DND-41 (cell line): ENCODE data around the gene SMG7.

Experiments used
- ATAC-seq: fragments of 200-7000 bp; cut with Tn5 transposase; 3 replicates; pipeline ENCODE4 v1.9.1; 2021; ENCODE audit warnings: low read depth; ENCODE audit not compliant: insufficient read depth
- DNase-seq: peaks from one replicate; pipeline ENCODE4 v3.0.0-alpha.2; 2020
- H2AFZ ChIP-seq: 2 replicates; pipeline ENCODE4 v1.6.0; 2012; ENCODE audit warnings: low read depth, low read length
- H3K27ac ChIP-seq: 2 replicates; pipeline ENCODE4 v1.5.1; 2012; ENCODE audit warnings: low read length, inconsistent platforms
- H3K27me3 ChIP-seq: fragments of 200-600 bp; sonication (generic); 2 replicates; pipeline ENCODE4 v1.6.0; 2012; ENCODE audit warnings: low read length, mild to moderate bottlenecking, inconsistent platforms; ENCODE audit not compliant: insufficient read depth, poor library complexity
- H3K36me3 ChIP-seq: 2 replicates; pipeline ENCODE4 v1.5.1; 2012; ENCODE audit warnings: low read length, inconsistent platforms; ENCODE audit not compliant: insufficient read depth
- H3K4me1 ChIP-seq: 2 replicates; pipeline ENCODE4 v1.5.1; 2012; ENCODE audit warnings: mild to moderate bottlenecking, low read length; ENCODE audit not compliant: insufficient read depth
- H3K4me2 ChIP-seq: 2 replicates; pipeline ENCODE4 v1.6.0; 2012; ENCODE audit warnings: mild to moderate bottlenecking, moderate library complexity, low read length, inconsistent platforms; ENCODE audit not compliant: insufficient read depth
- H3K4me3 ChIP-seq, 2 experiments: fragments of 200-600 bp in 1 of 2; shearing (Covaris generic) in 1 of 2; 2 replicates each; pipeline ENCODE4 v1.5.1; 2012 to 2016; ENCODE audit warnings: inconsistent platforms in 2 of 2, low read length in 2 of 2, mild to moderate bottlenecking in 2 of 2, low read depth in 1 of 2, moderate library complexity in 1 of 2
- H3K79me2 ChIP-seq: 2 replicates; pipeline ENCODE4 v1.6.0; 2012; ENCODE audit warnings: low read length, inconsistent platforms; ENCODE audit not compliant: insufficient read depth
- H3K9ac ChIP-seq: 2 replicates; pipeline ENCODE4 v1.6.0; 2012; ENCODE audit warnings: low read depth, mild to moderate bottlenecking, inconsistent platforms, low read length, moderate library complexity
- H3K9me3 ChIP-seq: 2 replicates; pipeline ENCODE4 v1.5.1; 2012; ENCODE audit warnings: low read length, moderate library complexity, mild to moderate bottlenecking, inconsistent platforms; ENCODE audit not compliant: insufficient read depth, severe bottlenecking
- H4K20me1 ChIP-seq: 2 replicates; pipeline ENCODE4 v1.6.0; 2012; ENCODE audit warnings: low read length; ENCODE audit not compliant: insufficient read depth
- EZH2 ChIP-seq: IDR thresholded peaks from 3 replicates; pipeline ENCODE4 v1.6.1; 2012; ENCODE audit warnings: borderline replicate concordance, low read depth, mild to moderate bottlenecking, moderate library complexity, low read length, inconsistent platforms; ENCODE audit not compliant: severe bottlenecking
- TF ChIP-seq, protein P1 (sequence below): IDR thresholded peaks from 2 replicates; pipeline ENCODE4 v1.5.1; 2012; ENCODE audit warnings: borderline replicate concordance, low read length, moderate library complexity, mild to moderate bottlenecking; ENCODE audit not compliant: poor library complexity, severe bottlenecking; ENCODE audit errors: extremely low read depth

Gene SMG7

DNA sequence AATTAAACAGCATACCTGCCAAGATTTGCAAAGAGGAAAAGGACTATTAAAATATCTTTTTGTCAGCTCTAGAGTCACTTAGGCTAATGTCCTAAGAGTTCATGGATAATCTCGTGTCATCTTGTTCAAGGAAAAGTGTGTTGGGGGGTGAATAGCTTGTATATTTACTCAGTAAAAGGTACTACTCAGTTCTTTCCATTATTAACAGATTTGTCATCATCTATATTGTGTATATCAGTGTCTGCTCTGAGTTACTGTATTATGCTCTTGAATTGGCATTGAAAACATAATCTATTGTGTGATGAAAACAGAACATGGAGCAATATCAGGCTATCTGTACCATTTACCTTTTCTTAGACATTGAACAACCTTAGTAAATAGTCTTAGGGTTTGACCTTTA is 41.9 kb downstream of the SMG7 start:
- TF ChIP-seq EZH2: no peak
- TF ChIP-seq, protein P1, sequence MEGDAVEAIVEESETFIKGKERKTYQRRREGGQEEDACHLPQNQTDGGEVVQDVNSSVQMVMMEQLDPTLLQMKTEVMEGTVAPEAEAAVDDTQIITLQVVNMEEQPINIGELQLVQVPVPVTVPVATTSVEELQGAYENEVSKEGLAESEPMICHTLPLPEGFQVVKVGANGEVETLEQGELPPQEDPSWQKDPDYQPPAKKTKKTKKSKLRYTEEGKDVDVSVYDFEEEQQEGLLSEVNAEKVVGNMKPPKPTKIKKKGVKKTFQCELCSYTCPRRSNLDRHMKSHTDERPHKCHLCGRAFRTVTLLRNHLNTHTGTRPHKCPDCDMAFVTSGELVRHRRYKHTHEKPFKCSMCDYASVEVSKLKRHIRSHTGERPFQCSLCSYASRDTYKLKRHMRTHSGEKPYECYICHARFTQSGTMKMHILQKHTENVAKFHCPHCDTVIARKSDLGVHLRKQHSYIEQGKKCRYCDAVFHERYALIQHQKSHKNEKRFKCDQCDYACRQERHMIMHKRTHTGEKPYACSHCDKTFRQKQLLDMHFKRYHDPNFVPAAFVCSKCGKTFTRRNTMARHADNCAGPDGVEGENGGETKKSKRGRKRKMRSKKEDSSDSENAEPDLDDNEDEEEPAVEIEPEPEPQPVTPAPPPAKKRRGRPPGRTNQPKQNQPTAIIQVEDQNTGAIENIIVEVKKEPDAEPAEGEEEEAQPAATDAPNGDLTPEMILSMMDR: no peak
- H3K9ac ChIP-seq: no peak overlapping the region
- H3K4me3 ChIP-seq: no peak overlapping the region
- peaks cover 26% of the 10 kb centered on the region for H4K20me1 ChIP-seq
- H2AFZ ChIP-seq: no peak overlapping the region
- H3K27ac ChIP-seq: no peak overlapping the region
- H3K79me2 ChIP-seq: peaks cover 48% of the 10 kb centered on the region
- no peaks in the 10 kb centered on the region for H3K4me1 ChIP-seq
- no peak for DNase-seq
- no peaks in the 10 kb centered on the region for H3K27me3 ChIP-seq
- no peak overlapping the region for H3K4me2 ChIP-seq
- H3K9me3 ChIP-seq: no peaks in the 10 kb centered on the region
- no peak for ATAC-seq
- H3K36me3 ChIP-seq: peaks cover 38% of the 10 kb centered on the region

DNA sequence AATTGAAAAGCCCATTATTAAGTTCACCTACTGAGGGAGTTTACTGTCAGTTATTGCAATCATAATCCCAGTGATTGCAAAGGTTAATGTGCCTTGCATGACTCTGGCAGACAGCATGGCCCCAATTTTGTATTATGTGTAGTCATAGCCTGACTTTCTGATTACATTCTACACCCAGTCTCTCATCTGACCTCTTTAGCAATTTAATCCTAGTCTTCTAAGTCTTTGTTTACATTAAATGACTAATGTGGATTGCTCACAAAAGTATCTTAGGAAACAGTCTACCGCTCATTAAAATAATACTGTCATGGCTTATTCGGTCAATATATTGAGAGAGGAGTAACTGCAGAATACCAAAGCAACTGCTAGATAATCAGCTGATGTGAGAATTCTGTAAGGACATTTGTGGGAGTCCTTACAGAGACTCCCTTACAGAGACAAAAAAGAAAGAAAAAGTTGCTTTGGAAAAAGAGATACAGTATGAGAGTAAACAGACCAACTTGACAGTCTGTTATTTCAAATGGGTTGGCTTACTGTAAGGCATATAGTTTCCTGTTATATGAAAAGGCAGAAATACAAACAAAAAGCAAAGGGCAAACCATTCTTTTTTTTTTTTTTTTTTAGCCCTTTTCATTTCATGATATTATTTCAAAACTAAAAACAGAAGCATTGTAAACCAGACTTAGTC is 42.8 kb downstream of the SMG7 start:
- H3K4me2 ChIP-seq: no peak overlapping the region

DNA sequence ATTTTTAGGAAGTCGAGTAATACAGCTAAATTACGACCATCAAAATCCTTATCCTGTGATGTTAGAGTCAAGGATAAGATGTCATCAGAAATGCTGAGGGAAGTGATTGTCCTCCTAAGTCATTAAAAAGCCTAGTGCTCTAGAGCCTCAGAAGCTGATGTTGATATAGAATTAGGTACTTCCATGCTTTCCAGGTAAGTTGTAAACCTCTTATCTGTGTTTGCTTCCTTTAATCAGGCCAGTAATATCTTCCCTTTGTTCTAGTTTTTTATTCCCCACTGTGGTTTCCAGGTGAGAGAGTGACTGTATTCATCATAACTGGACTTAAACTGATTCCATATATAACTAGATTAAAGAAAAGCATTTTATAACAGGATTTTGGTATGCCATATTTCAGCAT is 44.4 kb downstream of the SMG7 start:
- no peak overlapping the region for H3K4me2 ChIP-seq
- H3K9me3 ChIP-seq: no peaks in the 10 kb centered on the region
- H3K27ac ChIP-seq: no peak overlapping the region
- H3K4me3 ChIP-seq: no peak overlapping the region
- no peaks in the 10 kb centered on the region for H3K4me1 ChIP-seq
- peaks cover 24% of the 10 kb centered on the region for H3K79me2 ChIP-seq
- no peak overlapping the region for H3K9ac ChIP-seq
- no peaks in the 10 kb centered on the region for H3K27me3 ChIP-seq
- ATAC-seq (no peak), DNase-seq (no peak)
- peaks cover 57% of the 10 kb centered on the region for H3K36me3 ChIP-seq
- peaks cover 14% of the 10 kb centered on the region for H4K20me1 ChIP-seq
- H2AFZ ChIP-seq: no peak overlapping the region
- TF ChIP-seq, protein P1: no peak
- no peak for TF ChIP-seq EZH2

More for the DNA sequence above, 42.8 kb downstream of the SMG7 start:
- Histone ChIP-seq H3K27me3 (no peaks in the 10 kb centered on the region), H3K27ac (no peak overlapping the region), H3K36me3 (peaks cover 44% of the 10 kb centered on the region), H3K4me1 (no peaks in the 10 kb centered on the region), H3K79me2 (peaks cover 39% of the 10 kb centered on the region), H3K4me3 (no peak overlapping the region), H4K20me1 (peaks cover 23% of the 10 kb centered on the region), H3K9me3 (no peaks in the 10 kb centered on the region), H3K9ac (no peak overlapping the region), H2AFZ (no peak overlapping the region)
- ATAC-seq (no peak), DNase-seq (no peak)
- TF ChIP-seq, protein P1: no peak

DNA sequence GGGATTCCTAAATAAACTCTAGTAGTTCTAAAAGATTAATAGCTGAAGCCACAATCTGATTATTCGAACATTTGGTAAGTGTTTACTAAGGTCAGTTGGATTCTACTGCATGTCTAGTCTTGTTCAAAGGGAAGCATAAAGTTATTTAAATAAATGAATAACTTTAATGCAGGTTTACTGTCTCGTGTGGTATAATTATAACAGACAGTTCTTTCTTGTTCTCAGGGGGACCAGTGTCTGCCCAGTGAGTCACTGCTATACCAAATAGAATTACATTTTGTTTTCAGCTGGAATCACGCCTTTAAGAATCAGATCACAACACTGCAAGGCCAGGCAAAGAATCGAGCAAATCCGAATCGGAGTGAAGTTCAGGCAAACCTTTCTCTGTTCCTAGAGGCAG is 45.1 kb downstream of the SMG7 start:
- Histone ChIP-seq H4K20me1 (peaks cover 12% of the 10 kb centered on the region), H3K4me2 (no peak overlapping the region), H2AFZ (no peak overlapping the region), H3K27me3 (no peaks in the 10 kb centered on the region), H3K79me2 (peaks cover 18% of the 10 kb centered on the region), H3K27ac (no peak overlapping the region), H3K9me3 (no peaks in the 10 kb centered on the region), H3K9ac (no peak overlapping the region), H3K36me3 (peaks cover 60% of the 10 kb centered on the region), H3K4me1 (no peaks in the 10 kb centered on the region), H3K4me3 (no peak overlapping the region)
- no peak for DNase-seq
- no peak for ATAC-seq
- TF ChIP-seq EZH2: no peak
- TF ChIP-seq, protein P1: no peak
